Liver (tissue), 9 donors: ENCODE results near the gene ARFRP1. TPM values are rescaled to one million over a fixed set of nuclear protein-coding genes. Genes with fewer than 3 reads are reported as not detected.

ENCODE experiments used
- DNase-seq: peaks from one replicate; pipeline ENCODE4 v3.0.0-alpha.2; 2017; ENCODE audit warnings: low spot score
- H3K27ac ChIP-seq, 2 donors: one replicate each; pipeline ENCODE4 v1.7.0; 2013; ENCODE audit warnings: inconsistent platforms in 2 of 2, low read length in 2 of 2, control low read depth in 1 of 2, low read depth in 1 of 2, mild to moderate bottlenecking in 1 of 2
- H3K27me3 ChIP-seq, 4 donors: one replicate each; pipeline versions ENCODE4 v1.6.1 to v1.7.0; 2013; ENCODE audit warnings: low read length in 3 of 4, inconsistent platforms in 1 of 4, mild to moderate bottlenecking in 1 of 4, moderate library complexity in 1 of 4; ENCODE audit not compliant: control insufficient read depth in 4 of 4, insufficient read depth in 4 of 4
- H3K36me3 ChIP-seq, 4 donors: one replicate each; pipeline versions ENCODE4 v1.6.1 to v1.7.0; 2013; ENCODE audit warnings: low read length in 3 of 4, mild to moderate bottlenecking in 3 of 4, low read depth in 1 of 4, moderate library complexity in 1 of 4; ENCODE audit not compliant: control insufficient read depth in 4 of 4, insufficient read depth in 3 of 4
- H3K4me1 ChIP-seq, 4 donors: one replicate each; pipeline versions ENCODE4 v1.6.1 to v1.7.0; 2013; ENCODE audit warnings: low read length in 3 of 4, mild to moderate bottlenecking in 3 of 4, moderate library complexity in 1 of 4; ENCODE audit not compliant: control insufficient read depth in 4 of 4, insufficient read depth in 4 of 4
- H3K4me3 ChIP-seq, 3 donors: one replicate each; pipeline versions ENCODE4 v1.6.1 to v1.7.0; 2013; ENCODE audit warnings: low read length in 3 of 3, control low read depth in 1 of 3, low read depth in 1 of 3, mild to moderate bottlenecking in 1 of 3
- H3K9ac ChIP-seq, 2 donors: one replicate each; pipeline ENCODE4 v1.7.0; 2013; ENCODE audit warnings: low read length in 2 of 2, mild to moderate bottlenecking in 2 of 2, moderate library complexity in 2 of 2, control low read depth in 1 of 2, low read depth in 1 of 2
- H3K9me3 ChIP-seq, 4 donors: one replicate each; pipeline versions ENCODE4 v1.6.1 to v1.7.0; 2013; ENCODE audit warnings: low read length in 3 of 4; ENCODE audit not compliant: control insufficient read depth in 4 of 4
- ATF3 ChIP-seq: IDR thresholded peaks from 2 replicates; pipeline ENCODE4 v1.6.1; 2016; ENCODE audit warnings: antibody characterized with exemption
- CTCF ChIP-seq: fragments of 150-350 bp; IDR thresholded peaks from 2 replicates; pipeline ENCODE4 v1.5.1; 2017; ENCODE audit warnings: improper control_type of control experiment, low read depth, low read length; ENCODE audit not compliant: missing input control
- EGR1 ChIP-seq, 2 donors: IDR thresholded peaks; 2 replicates each; pipeline ENCODE4 v1.6.1; 2016 to 2018; ENCODE audit warnings: antibody characterized with exemption in 2 of 2, low read depth in 2 of 2
- FOXA1 ChIP-seq: IDR thresholded peaks from 2 replicates; pipeline ENCODE4 v1.6.1; 2016; ENCODE audit warnings: antibody characterized with exemption
- FOXA2 ChIP-seq: IDR thresholded peaks from 2 replicates; pipeline ENCODE4 v1.6.1; 2016; ENCODE audit warnings: antibody characterized with exemption
- GABPA ChIP-seq, 2 donors: IDR thresholded peaks in 1 of 2; conservative IDR thresholded peaks in 1 of 2; 2 replicates each; pipeline ENCODE4 v1.6.1; 2016; ENCODE audit warnings: antibody characterized with exemption in 2 of 2, mild to moderate bottlenecking in 1 of 2, moderate library complexity in 1 of 2
- HNF4A ChIP-seq, 2 donors: conservative IDR thresholded peaks; 2 replicates each; pipeline ENCODE4 v1.6.1; 2016; ENCODE audit warnings: antibody characterized with exemption in 2 of 2, mild to moderate bottlenecking in 2 of 2
- HNF4G ChIP-seq: IDR thresholded peaks from 2 replicates; pipeline ENCODE4 v1.6.1; 2016; ENCODE audit warnings: antibody characterized with exemption
- MAX ChIP-seq: IDR thresholded peaks from 2 replicates; pipeline ENCODE4 v1.6.1; 2016; ENCODE audit warnings: antibody characterized with exemption
- NR2F2 ChIP-seq: IDR thresholded peaks from 2 replicates; pipeline ENCODE4 v1.6.1; 2016; ENCODE audit warnings: antibody characterized with exemption
- RAD21 ChIP-seq, 2 donors: IDR thresholded peaks; 2 replicates each; pipeline ENCODE4 v1.6.1; 2016; ENCODE audit warnings: antibody characterized with exemption in 2 of 2, mild to moderate bottlenecking in 2 of 2
- WGBS: extraction: QIAGEN DNeasy Blood & Tissue Kit; methylation state at CpG from one replicate; pipeline ENCODE4 v1.1.7; 2013; 5-methylcytosine and 5-hydroxymethylcytosine counted together
- polyA plus RNA-seq, 2 donors: library from polyadenylated mRNA; stranded (reverse) in 1 of 2; unstranded in 1 of 2; fragments of 200-250 nt in 1 of 2; fragments of >200 nt in 1 of 2; fragmentation: Nextera tagmentation in 1 of 2; extraction: Ambion mirVana in 1 of 2; gene quantifications; one replicate each; pipeline versions ENCODE4 v1.2.1 to v1.2.3, GENCODE V29; 2013 to 2015
- total RNA-seq, 2 donors: library from RNA; depleted of rRNA; stranded (reverse); fragments of >200 nt; gene quantifications; one replicate each; pipeline ENCODE4 v1.2.3, GENCODE V29; 2014
- TF ChIP-seq, protein P1 (sequence below): IDR thresholded peaks from 2 replicates; pipeline ENCODE4 v1.6.1; 2016; ENCODE audit warnings: antibody characterized with exemption
- TF ChIP-seq, protein P2 (sequence below): IDR thresholded peaks from 2 replicates; pipeline ENCODE4 v1.6.1; 2016; ENCODE audit warnings: antibody characterized with exemption, mild to moderate bottlenecking
- donor health status: healthy.
- donor health status: healthy.
- donor health status: healthy.
- donor health status: healthy.
- donor health status: healthy.

The ARFRP1 gene
- total and polyA plus RNA-seq, 4 donors = 14.2 to 26.9 (median 20.5) TPM

GRCh38 chr20:63663332-63664066 lies 44.3 kb downstream of the ARFRP1 start:
- TF ChIP-seq ATF3 (no peak), FOXA2 (no peak), EGR1 (IDR thresholded peaks at IDR 0.05; ENCODE audit: low read depth in 2 of 2) (no peak), NR2F2 (no peak), GABPA (IDR thresholded peaks at IDR 0.05 in 1 of 2, conservative IDR thresholded peaks at IDR 0.05 in 1 of 2) (no peak), CTCF (no peak), FOXA1 (no peak)
- TF ChIP-seq, protein P1, sequence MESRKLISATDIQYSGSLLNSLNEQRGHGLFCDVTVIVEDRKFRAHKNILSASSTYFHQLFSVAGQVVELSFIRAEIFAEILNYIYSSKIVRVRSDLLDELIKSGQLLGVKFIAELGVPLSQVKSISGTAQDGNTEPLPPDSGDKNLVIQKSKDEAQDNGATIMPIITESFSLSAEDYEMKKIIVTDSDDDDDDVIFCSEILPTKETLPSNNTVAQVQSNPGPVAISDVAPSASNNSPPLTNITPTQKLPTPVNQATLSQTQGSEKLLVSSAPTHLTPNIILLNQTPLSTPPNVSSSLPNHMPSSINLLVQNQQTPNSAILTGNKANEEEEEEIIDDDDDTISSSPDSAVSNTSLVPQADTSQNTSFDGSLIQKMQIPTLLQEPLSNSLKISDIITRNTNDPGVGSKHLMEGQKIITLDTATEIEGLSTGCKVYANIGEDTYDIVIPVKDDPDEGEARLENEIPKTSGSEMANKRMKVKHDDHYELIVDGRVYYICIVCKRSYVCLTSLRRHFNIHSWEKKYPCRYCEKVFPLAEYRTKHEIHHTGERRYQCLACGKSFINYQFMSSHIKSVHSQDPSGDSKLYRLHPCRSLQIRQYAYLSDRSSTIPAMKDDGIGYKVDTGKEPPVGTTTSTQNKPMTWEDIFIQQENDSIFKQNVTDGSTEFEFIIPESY = no peak
- TF ChIP-seq, protein P2, sequence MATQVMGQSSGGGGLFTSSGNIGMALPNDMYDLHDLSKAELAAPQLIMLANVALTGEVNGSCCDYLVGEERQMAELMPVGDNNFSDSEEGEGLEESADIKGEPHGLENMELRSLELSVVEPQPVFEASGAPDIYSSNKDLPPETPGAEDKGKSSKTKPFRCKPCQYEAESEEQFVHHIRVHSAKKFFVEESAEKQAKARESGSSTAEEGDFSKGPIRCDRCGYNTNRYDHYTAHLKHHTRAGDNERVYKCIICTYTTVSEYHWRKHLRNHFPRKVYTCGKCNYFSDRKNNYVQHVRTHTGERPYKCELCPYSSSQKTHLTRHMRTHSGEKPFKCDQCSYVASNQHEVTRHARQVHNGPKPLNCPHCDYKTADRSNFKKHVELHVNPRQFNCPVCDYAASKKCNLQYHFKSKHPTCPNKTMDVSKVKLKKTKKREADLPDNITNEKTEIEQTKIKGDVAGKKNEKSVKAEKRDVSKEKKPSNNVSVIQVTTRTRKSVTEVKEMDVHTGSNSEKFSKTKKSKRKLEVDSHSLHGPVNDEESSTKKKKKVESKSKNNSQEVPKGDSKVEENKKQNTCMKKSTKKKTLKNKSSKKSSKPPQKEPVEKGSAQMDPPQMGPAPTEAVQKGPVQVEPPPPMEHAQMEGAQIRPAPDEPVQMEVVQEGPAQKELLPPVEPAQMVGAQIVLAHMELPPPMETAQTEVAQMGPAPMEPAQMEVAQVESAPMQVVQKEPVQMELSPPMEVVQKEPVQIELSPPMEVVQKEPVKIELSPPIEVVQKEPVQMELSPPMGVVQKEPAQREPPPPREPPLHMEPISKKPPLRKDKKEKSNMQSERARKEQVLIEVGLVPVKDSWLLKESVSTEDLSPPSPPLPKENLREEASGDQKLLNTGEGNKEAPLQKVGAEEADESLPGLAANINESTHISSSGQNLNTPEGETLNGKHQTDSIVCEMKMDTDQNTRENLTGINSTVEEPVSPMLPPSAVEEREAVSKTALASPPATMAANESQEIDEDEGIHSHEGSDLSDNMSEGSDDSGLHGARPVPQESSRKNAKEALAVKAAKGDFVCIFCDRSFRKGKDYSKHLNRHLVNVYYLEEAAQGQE = no peak
- Histone ChIP-seq H3K27me3 (no peaks in the 10 kb centered on the region), H3K4me3 (no peak overlapping the region), H3K27ac (no peak overlapping the region), H3K36me3 (peaks cover 6 to 42% (median 16%) of the 10 kb centered on the region in 4 donors), H3K9ac (no peak overlapping the region), H3K4me1 (peaks cover 0 to 11% (median 10%) of the 10 kb centered on the region in 4 donors), H3K9me3 (no peaks in the 10 kb centered on the region)
- DNase-seq = no peak
- 95% methylated on average over 26 of the region's 26 CpGs for WGBS

GRCh38 chr20:63662813-63663189 lies 45.0 kb downstream of the ARFRP1 start:
- H3K9ac ChIP-seq = no peak overlapping the region
- H3K4me3 ChIP-seq = no peak overlapping the region
- H3K27me3 ChIP-seq = no peaks in the 10 kb centered on the region
- H3K9me3 ChIP-seq = no peaks in the 10 kb centered on the region
- peaks cover 0 to 14% (median 11%) of the 10 kb centered on the region in 4 donors for H3K4me1 ChIP-seq
- no peak for DNase-seq
- WGBS = 94% methylated on average over 9 of the region's 9 CpGs
- no peak overlapping the region for H3K27ac ChIP-seq
- peaks cover 2 to 36% (median 16%) of the 10 kb centered on the region in 4 donors for H3K36me3 ChIP-seq
- TF ChIP-seq, protein P1 = no peak
- no peak for TF ChIP-seq HNF4A (conservative IDR thresholded peaks at IDR 0.05)
- TF ChIP-seq NR2F2 = no peak
- TF ChIP-seq, protein P2 = no peak
- no peak for TF ChIP-seq RAD21 (IDR thresholded peaks at IDR 0.05)
- no peak for TF ChIP-seq MAX
- no peak for TF ChIP-seq FOXA2
- TF ChIP-seq CTCF = no peak
- no peak for TF ChIP-seq HNF4G
- no peak for TF ChIP-seq GABPA (IDR thresholded peaks at IDR 0.05 in 1 of 2, conservative IDR thresholded peaks at IDR 0.05 in 1 of 2)
